GM04503 (cell line): ENCODE data around the gene SCN1B.
A peak's percentile ranks its signal among the peaks of the same experiment; 100 is the strongest.

Experiments
- DNase-seq: peaks from one replicate; pipeline ENCODE4 v3.0.0-alpha.2; 2012; ENCODE audit warnings: low read depth

The SCN1B gene

GRCh38 chr19:35053667-35054293 lies 23.5 kb downstream of the SCN1B start:
- DNase-seq, result no peak

GRCh38 chr19:35054626-35055025 lies 24.4 kb downstream of the SCN1B start:
- DNase-seq, result no peak

- DNase-seq, result no peak
Observed at GRCh38 chr19:35055715-35056179, 25.5 kb downstream of the SCN1B start.

- DNase-seq, result no peak
Observed at GRCh38 chr19:35056513-35057063, 26.3 kb downstream of the SCN1B start.

GRCh38 chr19:35058370-35058769 lies 28.1 kb downstream of the SCN1B start:
- no peak for DNase-seq

GRCh38 chr19:35059006-35059798 lies 28.9 kb downstream of the SCN1B start:
- no peak for DNase-seq

GRCh38 chr19:35059799-35060091 lies 29.5 kb downstream of the SCN1B start:
- DNase-seq, result no peak

GRCh38 chr19:35060160-35060855 lies 30.0 kb downstream of the SCN1B start:
- no peak for DNase-seq

GRCh38 chr19:35061583-35062373 lies 31.5 kb downstream of the SCN1B start:
- DNase-seq, result no peak

GRCh38 chr19:35062942-35063341 lies 32.7 kb downstream of the SCN1B start:
- DNase-seq, result no peak

- DNase-seq, result peak; percentile 49
Observed at GRCh38 chr19:35063940-35064818, 33.9 kb downstream of the SCN1B start.

- no peak for DNase-seq
Observed at GRCh38 chr19:35065574-35065973, 35.3 kb downstream of the SCN1B start.

GRCh38 chr19:35066121-35066520 lies 35.9 kb downstream of the SCN1B start:
- no peak for DNase-seq

- no peak for DNase-seq
Observed at GRCh38 chr19:35066691-35067563, 36.7 kb downstream of the SCN1B start.

- DNase-seq, result no peak
Observed at GRCh38 chr19:35068941-35069634, 38.8 kb downstream of the SCN1B start.

GRCh38 chr19:35069696-35070095 lies 39.4 kb downstream of the SCN1B start:
- no peak for DNase-seq

GRCh38 chr19:35070471-35070870 lies 40.2 kb downstream of the SCN1B start:
- no peak for DNase-seq

- no peak for DNase-seq
Observed at GRCh38 chr19:35073516-35073915, 43.2 kb downstream of the SCN1B start.

- no peak for DNase-seq
Observed at GRCh38 chr19:35073941-35074340, 43.7 kb downstream of the SCN1B start.
